Upper lobe of left lung (tissue), 6 donors: ENCODE data around the gene ZFAND4. TPM values are rescaled to one million over a fixed set of nuclear protein-coding genes. Genes with fewer than 3 reads are reported as not detected.
"Not testable (repeated sequence)": the region's sequence is repeated elsewhere in the genome, so short reads cannot be mapped to it uniquely, and the experiment has no call there.

Experiments
- ATAC-seq, 2 donors: fragments of 200-7000 bp; cut with Tn5 transposase; one replicate each; pipeline ENCODE4 v1.9.1; 2022; ENCODE audit warnings: mild to moderate bottlenecking in 2 of 2, moderate library complexity in 2 of 2; ENCODE audit not compliant: low FRiP score in 2 of 2
- DNase-seq, 2 donors: peaks; one replicate each; pipeline ENCODE4 v3.0.0-alpha.2; 2019 to 2020
- H3K27ac ChIP-seq, 4 donors: fragments of 200-600 bp; sonication (generic); one replicate each; pipeline ENCODE4 v1.5.1; 2016 to 2019
- H3K27me3 ChIP-seq, 4 donors: fragments of 200-600 bp; sonication (generic); one replicate each; pipeline ENCODE4 v1.5.1; 2017 to 2019
- H3K36me3 ChIP-seq, 4 donors: fragments of 200-600 bp; sonication (generic); one replicate each; pipeline ENCODE4 v1.5.1; 2016 to 2019
- H3K4me1 ChIP-seq, 4 donors: fragments of 200-600 bp; sonication (generic); one replicate each; pipeline ENCODE4 v1.5.1; 2018 to 2019
- H3K4me3 ChIP-seq, 4 donors: fragments of 200-600 bp; sonication (generic); one replicate each; pipeline ENCODE4 v1.5.1; 2017 to 2019; ENCODE audit warnings: mild to moderate bottlenecking in 2 of 4, moderate library complexity in 1 of 4
- H3K9me3 ChIP-seq, 4 donors: fragments of 200-600 bp; sonication (generic); one replicate each; pipeline ENCODE4 v1.5.1; 2018 to 2019
- CTCF ChIP-seq, 6 experiments: fragments of 450-650 bp in 4 of 6; fragments of 200-600 bp in 2 of 6; sonication (generic) in 2 of 6; IDR thresholded peaks; one replicate each; pipeline ENCODE4 v1.5.1; 2016 to 2019; ENCODE audit warnings: antibody characterized with exemption in 6 of 6
- EP300 ChIP-seq, 4 donors: sonication (generic); formaldehyde crosslinking; IDR thresholded peaks; one replicate each; pipeline ENCODE4 v1.5.1; 2017; ENCODE audit warnings: antibody characterized with exemption in 4 of 4, control low read depth in 2 of 4
- POLR2A ChIP-seq, 4 donors: fragments of 450-650 bp; IDR thresholded peaks; one replicate each; pipeline ENCODE4 v1.5.1; 2016 to 2017; ENCODE audit warnings: antibody characterized with exemption in 4 of 4, mild to moderate bottlenecking in 2 of 4
- POLR2AphosphoS5 ChIP-seq, 2 donors: sonication (generic); formaldehyde crosslinking; IDR thresholded peaks; one replicate each; pipeline ENCODE4 v1.5.1; 2017; ENCODE audit warnings: antibody characterized with exemption in 2 of 2
- WGBS, 2 donors: methylation state at CpG; one replicate each; pipeline ENCODE4 v1.1.5; 2017 to 2018; 5-methylcytosine and 5-hydroxymethylcytosine counted together
- total RNA-seq, 6 donors: library from RNA; depleted of rRNA in 4 of 6; stranded (reverse); fragments of >200 nt in 4 of 6; gene quantifications; one replicate each; pipeline versions ENCODE4 v1.1.0 to v1.2.1, GENCODE V29; 2016 to 2021
- donor health status: DM: no; HTN: no; CAD: no; lungs with moderate emphysema.
- donor health status: DM: no; HTN: yes; CAD: no; lungs with severe emphysema.

The ZFAND4 gene
- total RNA-seq, 6 donors from 2014 or later, result 13.9 to 38.8 (median 18.7) TPM

- Histone ChIP-seq H3K4me1 (peaks cover 5 to 14% (median 10%) of the 10 kb centered on the region in 4 donors), H3K36me3 (no peaks in the 10 kb centered on the region), H3K9me3 (no peaks in the 10 kb centered on the region), H3K27me3 (no peaks in the 10 kb centered on the region), H3K27ac (no peak overlapping the region), H3K4me3 (no peak overlapping the region)
- TF ChIP-seq POLR2AphosphoS5 (IDR thresholded peaks at IDR 0.05), result no peak
- TF ChIP-seq EP300 (IDR thresholded peaks at IDR 0.05), result no peak
- no peak for TF ChIP-seq POLR2A (IDR thresholded peaks at IDR 0.05)
- no peak for TF ChIP-seq CTCF (IDR thresholded peaks at IDR 0.05)
- ATAC-seq, result no peak
- no peak for DNase-seq
- 88 to 91% methylated on average over 8 of the region's 8 CpGs for WGBS, 2 donors
Measured at GRCh38 chr10:45675388-45675787, 2.8 kb upstream of the ZFAND4 start.

DNA sequence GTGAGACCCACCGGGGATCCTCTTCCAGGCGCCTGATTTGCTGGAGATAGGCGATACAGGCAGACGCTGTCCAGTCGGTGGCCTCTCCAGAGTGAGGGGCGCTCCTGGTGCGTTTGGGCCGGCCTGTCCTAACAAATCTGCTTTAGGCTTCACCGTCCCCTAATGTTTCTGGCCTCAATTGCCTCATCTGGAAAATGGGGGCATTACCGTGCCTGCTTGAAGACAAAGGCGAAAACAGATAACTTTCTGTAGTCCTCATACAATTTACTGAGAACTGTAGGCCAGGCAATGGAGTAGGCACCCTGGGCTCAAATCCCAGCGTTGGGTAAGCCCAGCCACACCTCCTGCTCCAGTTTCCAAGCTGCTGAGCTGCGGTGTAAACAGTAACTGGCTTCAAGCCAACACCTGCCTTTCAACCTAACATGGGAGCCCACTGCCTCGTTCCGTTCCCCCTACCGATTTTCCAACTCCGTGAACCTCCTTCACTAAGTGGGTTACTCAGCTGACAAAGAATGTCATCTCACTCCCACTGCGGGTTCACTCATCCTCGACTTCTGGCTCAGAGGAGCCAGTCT lies 589 bp upstream of the ZFAND4 start:
- TF ChIP-seq EP300 (IDR thresholded peaks at IDR 0.05) (no peak), POLR2AphosphoS5 (IDR thresholded peaks at IDR 0.05) (no peak), POLR2A (IDR thresholded peaks at IDR 0.05) (no peak), CTCF (IDR thresholded peaks at IDR 0.05) (no peak)
- peak in 1 of 2 donors; percentile 22 for DNase-seq
- H3K36me3 ChIP-seq, result no peaks in the 10 kb centered on the region
- H3K9me3 ChIP-seq, result no peaks in the 10 kb centered on the region
- H3K27ac ChIP-seq, result peak overlapping the region; percentile 88 to 95 (median 90)
- peak overlapping the region in 3 of 4 donors; percentile 65 to 78 (median 71) for H3K4me3 ChIP-seq
- WGBS, 2 donors, result 54 to 62% methylated on average over 13 to 17 of the region's 19 CpGs
- no peaks in the 10 kb centered on the region for H3K27me3 ChIP-seq
- ATAC-seq, result no peak
- peaks cover 5 to 14% (median 10%) of the 10 kb centered on the region in 4 donors for H3K4me1 ChIP-seq

DNA sequence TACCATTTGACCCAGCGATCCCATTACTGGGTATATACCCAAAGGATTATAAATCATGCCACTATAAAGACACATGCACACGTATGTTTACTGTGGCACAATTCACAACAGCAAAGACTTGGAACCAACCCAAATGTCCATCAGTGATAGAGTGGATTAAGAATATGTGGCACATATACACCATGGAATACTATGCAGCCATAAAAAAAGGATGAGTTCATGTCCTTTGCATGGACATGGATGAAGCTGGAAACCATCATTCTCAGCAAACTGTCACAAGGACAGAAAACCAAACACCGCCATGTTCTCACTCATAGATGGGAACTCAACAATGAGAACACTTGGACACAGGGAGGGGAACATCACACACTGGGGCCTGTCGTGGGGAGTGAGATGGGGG lies 1.3 kb downstream of the ZFAND4 start:
- not testable (repeated sequence) for H3K9me3 ChIP-seq, H3K27ac ChIP-seq, ATAC-seq, DNase-seq, H3K36me3 ChIP-seq, H3K27me3 ChIP-seq
- Histone ChIP-seq H3K4me3 (peak overlapping the region in 1 of 4 donors; percentile 65), H3K4me1 (peaks cover 5 to 14% (median 10%) of the 10 kb centered on the region in 4 donors)
- 90% methylated on average over 4 of the region's 4 CpGs for WGBS, 2 donors

- H3K4me1 ChIP-seq, result peaks cover 5 to 14% (median 10%) of the 10 kb centered on the region in 4 donors
- not testable (repeated sequence) for H3K4me3 ChIP-seq, DNase-seq, H3K9me3 ChIP-seq, H3K27me3 ChIP-seq, H3K27ac ChIP-seq, H3K36me3 ChIP-seq, ATAC-seq
- 83 to 87% methylated on average over 3 of the region's 3 CpGs for WGBS, 2 donors
Measured at GRCh38 chr10:45669897-45670296, 2.7 kb downstream of the ZFAND4 start.

- TF ChIP-seq CTCF (IDR thresholded peaks at IDR 0.05) (no peak), EP300 (IDR thresholded peaks at IDR 0.05) (no peak), POLR2A (IDR thresholded peaks at IDR 0.05) (no peak), POLR2AphosphoS5 (IDR thresholded peaks at IDR 0.05) (no peak)
- no peaks in the 10 kb centered on the region for H3K27me3 ChIP-seq
- no peak overlapping the region for H3K4me3 ChIP-seq
- DNase-seq, result no peak
- no peak for ATAC-seq
- H3K36me3 ChIP-seq, result peaks cover 0 to 12% (median 0%) of the 10 kb centered on the region in 4 donors
- no peak overlapping the region for H3K27ac ChIP-seq
- no peaks in the 10 kb centered on the region for H3K4me1 ChIP-seq
- peaks cover 0 to 6% (median 0%) of the 10 kb centered on the region in 4 donors for H3K9me3 ChIP-seq
- WGBS, 2 donors, result 90 to 92% methylated on average over 2 of the region's 2 CpGs
Measured at GRCh38 chr10:45660876-45661411, 11.6 kb downstream of the ZFAND4 start.
